T-helper 2 cell treated with Interferon-gamma antibody and Interleukin-4, amounts not matched to agents 100 ng/mL and 5 ng/mL, for 36 hours (primary cell): ENCODE data around the gene CHSY3. TPM values are rescaled to one million over a fixed set of nuclear protein-coding genes. Genes with fewer than 3 reads are reported as not detected.

Experiments used
- intact Hi-C: fragments of 100-400 bp; cut with micrococcal nuclease; formaldehyde crosslinking; loops from one replicate; pipeline ENCODE4 v1.15.1; 2023
- total RNA-seq: library from RNA; stranded (reverse); gene quantifications from 2 replicates; pipeline ENCODE4 v1.2.3, GENCODE V29; 2022

Gene CHSY3
- total RNA-seq = not detected in 2 replicates

GRCh38 chr5:129904102-129904666, at the start of gene CHSY3:
CHSY3 (plus strand) TSS chr5:129904465.
- intact Hi-C loops = no loop called here

- intact Hi-C loops = loop anchor here (10.0 kb wide), 1 partner anchor 1642 kb away; no protein-coding TSS in a partner anchor
Measured at GRCh38 chr5:129856325-129856724, 47.9 kb upstream of the CHSY3 start.

GRCh38 chr5:129857116-129857515, 47.1 kb upstream of the CHSY3 start:
- intact Hi-C loops = loop anchor here (10.0 kb wide), 1 partner anchor 1642 kb away; no protein-coding TSS in a partner anchor

- intact Hi-C loops = loop anchor here (10.0 kb wide), 1 partner anchor 1643 kb away; no protein-coding TSS in a partner anchor
Measured at GRCh38 chr5:129858131-129858675, 46.1 kb upstream of the CHSY3 start.

GRCh38 chr5:129884322-129884721, 19.9 kb upstream of the CHSY3 start:
- intact Hi-C loops = no loop called here

- intact Hi-C loops = no loop called here
Measured at GRCh38 chr5:129899454-129899853, 4.8 kb upstream of the CHSY3 start.

- intact Hi-C loops = no loop called here
Measured at GRCh38 chr5:129902816-129903215, 1.4 kb upstream of the CHSY3 start.

- intact Hi-C loops = no loop called here
Measured at GRCh38 chr5:129903466-129904101, 681 bp upstream of the CHSY3 start.

- intact Hi-C loops = no loop called here
Measured at GRCh38 chr5:129904667-129905472, 605 bp downstream of the CHSY3 start.

- intact Hi-C loops = no loop called here
Measured at GRCh38 chr5:129905473-129906176, 1.4 kb downstream of the CHSY3 start.

GRCh38 chr5:129906177-129906887, 2.1 kb downstream of the CHSY3 start:
- intact Hi-C loops = no loop called here

- intact Hi-C loops = no loop called here
Measured at GRCh38 chr5:129909225-129909624, 5.0 kb downstream of the CHSY3 start.

- intact Hi-C loops = no loop called here
Measured at GRCh38 chr5:129912601-129913255, 8.5 kb downstream of the CHSY3 start.

- intact Hi-C loops = no loop called here
Measured at GRCh38 chr5:129915415-129915814, 11.2 kb downstream of the CHSY3 start.

GRCh38 chr5:129917224-129917623, 13.0 kb downstream of the CHSY3 start:
- intact Hi-C loops = no loop called here

- intact Hi-C loops = no loop called here
Measured at GRCh38 chr5:129921204-129921603, 16.9 kb downstream of the CHSY3 start.

GRCh38 chr5:129930221-129930620, 26.0 kb downstream of the CHSY3 start:
- intact Hi-C loops = no loop called here

- intact Hi-C loops = no loop called here
Measured at GRCh38 chr5:129935626-129936025, 31.4 kb downstream of the CHSY3 start.

GRCh38 chr5:129938077-129938476, 33.8 kb downstream of the CHSY3 start:
- intact Hi-C loops = no loop called here

- intact Hi-C loops = no loop called here
Measured at GRCh38 chr5:129943936-129944335, 39.7 kb downstream of the CHSY3 start.
